GM04503 (cell line): ENCODE measurements around the gene AREG.
A peak's percentile ranks its signal among the peaks of the same experiment; 100 is the strongest.

ENCODE experiments used
- DNase-seq: peaks from one replicate; pipeline ENCODE4 v3.0.0-alpha.2; 2012; ENCODE audit warnings: low read depth

AREG gene

DNA sequence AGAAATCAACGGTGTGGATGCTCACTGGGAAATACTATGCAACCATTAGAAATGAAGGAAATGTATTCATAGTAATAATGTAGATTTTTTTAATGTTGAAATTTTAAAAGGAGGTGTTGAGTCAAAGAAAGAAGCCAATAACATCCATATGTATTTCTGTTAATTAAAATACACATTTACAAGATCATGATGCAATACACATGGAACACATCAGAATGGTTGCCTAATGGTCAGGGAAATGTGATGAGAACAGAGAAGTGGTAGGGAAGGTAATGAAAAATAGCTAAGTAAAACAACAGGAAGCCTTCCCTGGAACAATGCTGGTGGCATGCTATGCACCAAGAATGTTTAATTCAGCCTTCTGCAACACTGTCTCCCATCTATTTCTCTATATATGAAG lies 18.2 kb downstream of the AREG start:
- DNase-seq = no peak

DNA sequence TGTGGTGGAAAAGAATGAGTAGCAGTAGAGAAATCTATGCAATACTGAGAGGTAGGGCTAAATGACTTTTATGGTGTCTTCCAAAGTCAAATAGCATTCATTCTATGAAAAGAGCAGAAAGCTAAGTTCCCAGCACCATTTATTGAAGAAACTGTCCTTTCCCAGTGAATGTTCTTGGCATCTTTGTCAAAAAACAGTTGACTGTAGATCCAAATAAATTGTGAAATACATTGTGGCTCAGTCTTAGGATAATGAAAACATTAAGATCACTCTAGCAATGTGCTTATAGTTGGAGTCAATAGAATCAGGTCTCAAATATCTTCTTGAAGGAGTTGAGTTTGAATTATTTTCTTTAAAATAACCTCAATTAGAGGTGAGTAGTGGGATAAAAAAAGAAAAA lies 19.4 kb downstream of the AREG start:
- DNase-seq = no peak

DNA sequence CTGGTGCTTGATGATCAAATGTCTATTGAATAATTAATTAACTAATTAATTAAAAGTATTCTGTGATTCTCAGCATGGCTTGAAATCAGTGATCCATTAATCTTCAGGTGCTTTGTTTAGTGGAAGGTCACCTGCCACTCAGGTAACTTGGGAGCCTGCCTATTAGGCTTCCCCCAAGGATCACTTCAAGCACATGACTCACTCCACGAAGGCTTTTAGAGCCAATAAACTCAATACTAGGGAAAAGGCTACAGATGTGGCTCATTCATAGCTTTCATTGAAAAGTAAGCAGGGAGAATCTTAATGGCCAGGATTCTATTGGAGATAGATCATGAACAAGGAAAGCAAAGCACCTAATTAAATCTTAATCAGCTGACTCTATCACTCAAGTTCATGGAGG lies 21.3 kb downstream of the AREG start:
- no peak for DNase-seq

DNA sequence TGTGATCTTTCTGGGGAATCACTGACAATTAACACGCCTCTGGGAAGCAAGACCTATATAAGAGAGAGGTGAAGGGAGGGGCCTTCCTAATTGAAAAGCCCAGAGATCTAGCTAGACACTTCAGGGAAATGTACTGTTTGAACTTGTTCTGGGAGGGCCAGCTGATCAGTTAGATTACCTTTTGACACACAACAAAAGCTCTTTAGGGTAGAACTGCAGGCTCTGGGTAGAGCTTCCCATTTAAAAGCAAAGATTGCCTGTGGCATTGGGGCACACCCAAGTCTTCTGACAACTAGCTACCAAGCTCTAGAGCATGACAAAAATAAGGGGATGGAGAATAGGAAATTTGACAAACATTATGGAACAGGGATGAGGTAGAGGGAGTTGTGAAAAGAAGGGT lies 26.3 kb downstream of the AREG start:
- no peak for DNase-seq

DNA sequence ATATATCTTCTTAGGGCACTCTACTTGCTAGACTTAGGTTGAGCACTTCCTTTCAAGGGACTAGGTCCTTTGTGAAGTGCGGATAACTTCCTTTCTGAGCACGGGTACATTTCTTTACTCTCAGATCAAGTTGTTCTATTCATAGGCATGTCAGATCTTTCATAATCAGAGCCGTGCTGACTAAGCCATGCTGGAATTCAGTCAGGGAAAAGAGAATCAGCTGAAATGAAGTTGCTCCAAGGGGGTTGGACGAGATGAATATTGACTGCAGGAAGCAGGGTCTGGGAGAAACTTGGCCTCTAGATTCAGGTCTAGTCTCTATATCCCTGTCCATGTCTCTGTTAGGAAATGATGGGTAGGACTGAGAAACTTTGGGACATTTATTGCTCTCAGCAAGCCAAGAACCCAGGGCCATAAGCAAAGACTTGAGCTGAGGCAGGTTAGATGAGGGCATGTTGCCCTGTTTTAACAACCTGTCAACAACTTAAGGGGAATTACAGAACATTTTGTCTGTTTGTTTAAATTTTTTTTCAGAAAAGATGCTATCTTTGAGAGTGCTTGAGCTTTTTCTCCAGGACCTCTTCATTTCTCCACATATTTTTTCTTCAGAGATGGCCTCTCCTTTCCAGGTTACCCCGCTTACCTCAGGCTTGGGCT lies 28.3 kb downstream of the AREG start:
- DNase-seq = peak; percentile 40

DNA sequence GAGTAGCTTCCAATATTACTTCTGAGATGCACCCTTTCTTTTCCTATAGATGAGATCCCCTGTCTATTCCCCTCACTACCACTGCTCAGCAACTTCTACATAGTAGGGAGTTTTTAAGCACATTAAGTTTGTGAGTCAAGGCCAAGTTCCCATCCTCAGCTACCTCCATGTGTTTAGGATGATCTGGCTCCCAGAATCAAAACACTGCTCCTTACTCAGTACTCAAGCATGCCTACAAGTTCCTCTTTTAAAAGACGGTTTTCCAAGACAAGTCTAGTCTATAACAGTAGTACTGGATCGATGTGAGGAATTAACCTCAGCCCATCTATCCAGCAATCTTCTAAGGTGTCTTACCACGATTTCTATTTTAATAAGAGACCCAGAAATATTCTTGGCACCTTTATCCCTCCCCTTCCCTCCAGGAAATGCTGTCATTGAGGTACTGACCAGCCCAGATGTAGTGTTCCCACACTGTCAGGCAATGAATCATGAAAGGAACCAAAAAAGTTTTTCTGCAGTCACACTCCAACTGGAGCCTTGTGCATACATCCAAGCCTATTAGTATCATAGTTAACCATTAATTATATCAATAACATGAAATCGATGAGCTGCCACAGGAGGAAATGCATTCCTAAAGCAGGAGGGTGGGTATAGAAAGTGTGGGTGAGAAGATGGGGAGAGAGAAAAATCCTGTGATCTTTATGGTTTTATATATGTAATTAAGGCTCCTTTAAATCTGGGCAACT lies 29.6 kb downstream of the AREG start:
- no peak for DNase-seq

DNA sequence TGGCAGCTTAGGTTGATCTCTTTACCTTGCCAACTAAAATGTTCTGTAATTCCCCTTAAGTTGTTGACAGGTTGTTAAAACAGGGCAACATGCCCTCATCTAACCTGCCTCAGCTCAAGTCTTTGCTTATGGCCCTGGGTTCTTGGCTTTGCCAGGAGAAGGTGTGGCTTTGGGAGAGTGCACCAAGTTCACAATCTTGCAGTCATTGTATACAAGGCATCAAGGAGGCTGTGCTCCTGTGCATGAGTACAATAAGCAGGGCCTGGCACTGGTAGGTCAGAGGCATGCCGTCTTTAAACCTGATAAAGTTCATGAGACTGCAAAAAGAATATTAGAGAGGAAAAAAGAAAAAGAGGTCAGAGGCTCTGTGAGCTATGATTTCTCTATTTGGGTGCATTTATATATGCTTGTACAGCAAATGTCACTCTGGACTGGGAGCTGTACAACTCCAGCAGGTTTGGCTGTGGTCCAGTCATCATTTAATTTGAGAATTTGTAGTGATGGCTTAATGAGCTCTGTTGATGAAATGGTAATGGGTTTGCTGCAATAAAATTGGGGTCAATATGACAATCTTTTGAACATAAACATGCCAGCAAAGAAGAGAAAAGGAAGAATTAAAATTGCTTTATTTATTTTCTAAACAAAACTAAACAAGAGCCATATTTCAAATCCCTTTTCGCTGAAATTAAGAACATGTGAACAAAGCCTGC lies 30.3 kb downstream of the AREG start:
- DNase-seq = no peak

DNA sequence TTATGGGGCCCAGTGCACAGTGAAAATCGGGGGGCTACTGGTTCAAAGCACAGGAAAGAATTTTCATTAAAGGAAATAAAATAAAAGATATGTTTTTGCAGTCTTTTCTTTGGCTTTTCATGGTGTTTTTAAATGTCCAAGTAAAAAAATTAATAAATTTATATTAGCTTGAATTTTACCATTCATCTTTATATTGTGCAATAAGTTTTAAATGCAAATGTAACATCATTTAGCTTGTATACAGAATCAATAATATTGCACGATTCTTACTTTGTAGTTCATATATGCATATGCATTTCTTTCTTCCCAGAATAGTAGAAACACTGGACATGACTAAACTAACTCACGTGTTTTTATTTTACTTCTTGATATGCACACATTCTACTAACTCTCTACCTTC lies 31.0 kb downstream of the AREG start:
- DNase-seq = no peak

DNA sequence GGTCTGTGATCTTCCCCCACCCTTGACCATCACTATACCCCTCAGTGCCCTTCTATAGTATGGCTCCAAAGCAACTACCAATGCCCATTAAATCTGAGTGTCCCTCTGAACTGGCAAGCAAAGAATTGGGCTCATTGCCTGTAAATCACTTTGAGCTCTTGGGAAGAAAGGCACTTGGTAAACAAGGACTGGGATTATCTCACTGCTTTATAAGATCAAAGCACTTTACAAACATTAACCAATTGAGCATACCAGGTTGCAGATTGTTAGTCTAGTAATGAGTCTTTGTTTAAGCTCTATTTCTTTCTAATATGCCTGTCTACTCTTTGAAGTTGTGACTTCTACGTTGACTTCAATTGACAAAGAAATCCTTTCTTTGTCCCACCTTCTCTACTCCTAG lies 34.1 kb downstream of the AREG start:
- no peak for DNase-seq

DNA sequence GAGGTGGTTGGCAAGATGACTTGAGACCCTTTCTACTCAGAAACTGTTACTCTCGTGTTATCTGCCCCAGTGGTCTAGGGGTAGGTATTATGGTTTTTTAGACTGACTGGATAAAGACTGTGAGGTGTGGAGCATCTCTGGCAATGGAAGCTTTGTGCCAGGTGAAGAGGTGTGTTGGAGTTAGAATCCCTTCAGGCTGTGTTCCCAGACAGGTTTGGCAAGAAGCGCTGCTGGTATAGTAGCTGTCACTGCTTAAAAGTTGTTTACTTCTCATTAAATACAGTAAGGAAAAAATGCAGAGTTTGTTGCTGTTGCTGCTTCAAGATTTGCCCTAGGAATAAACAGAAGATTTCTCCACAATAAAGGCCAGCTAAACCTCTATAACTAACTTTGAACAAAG lies 35.3 kb downstream of the AREG start:
- no peak for DNase-seq

DNA sequence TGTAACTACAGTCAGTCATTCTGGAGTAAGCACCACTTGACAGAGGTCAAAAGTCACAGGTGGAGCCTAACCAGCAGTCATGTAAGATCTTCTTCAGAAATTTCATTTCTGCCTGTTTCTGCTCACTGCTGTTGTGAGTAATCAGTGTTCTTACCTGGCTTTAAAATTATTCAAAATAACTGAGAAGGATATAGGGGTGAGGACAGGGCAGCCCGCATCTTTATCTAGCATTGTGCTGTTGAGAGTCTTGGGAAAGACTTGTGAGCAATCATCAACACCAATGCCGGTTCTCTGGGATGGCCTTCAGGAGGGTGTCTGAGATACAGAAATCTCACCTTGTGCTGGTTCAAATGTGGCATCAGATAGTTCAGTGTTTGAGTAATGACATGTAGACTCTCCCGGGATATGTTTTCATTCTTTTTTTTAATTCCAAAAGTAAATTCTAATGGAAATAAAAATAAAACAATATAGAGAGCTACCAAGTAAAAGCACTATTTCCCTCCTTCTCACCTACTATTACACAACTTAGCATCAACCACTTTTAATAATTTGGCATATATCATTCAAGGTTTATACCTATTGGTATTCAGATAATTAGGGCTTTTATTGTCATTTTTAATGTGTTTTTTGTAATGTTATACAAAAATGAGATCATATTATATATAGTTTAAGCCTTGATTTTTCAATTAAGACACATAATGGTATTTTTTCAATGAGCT lies 37.1 kb downstream of the AREG start:
- no peak for DNase-seq

DNA sequence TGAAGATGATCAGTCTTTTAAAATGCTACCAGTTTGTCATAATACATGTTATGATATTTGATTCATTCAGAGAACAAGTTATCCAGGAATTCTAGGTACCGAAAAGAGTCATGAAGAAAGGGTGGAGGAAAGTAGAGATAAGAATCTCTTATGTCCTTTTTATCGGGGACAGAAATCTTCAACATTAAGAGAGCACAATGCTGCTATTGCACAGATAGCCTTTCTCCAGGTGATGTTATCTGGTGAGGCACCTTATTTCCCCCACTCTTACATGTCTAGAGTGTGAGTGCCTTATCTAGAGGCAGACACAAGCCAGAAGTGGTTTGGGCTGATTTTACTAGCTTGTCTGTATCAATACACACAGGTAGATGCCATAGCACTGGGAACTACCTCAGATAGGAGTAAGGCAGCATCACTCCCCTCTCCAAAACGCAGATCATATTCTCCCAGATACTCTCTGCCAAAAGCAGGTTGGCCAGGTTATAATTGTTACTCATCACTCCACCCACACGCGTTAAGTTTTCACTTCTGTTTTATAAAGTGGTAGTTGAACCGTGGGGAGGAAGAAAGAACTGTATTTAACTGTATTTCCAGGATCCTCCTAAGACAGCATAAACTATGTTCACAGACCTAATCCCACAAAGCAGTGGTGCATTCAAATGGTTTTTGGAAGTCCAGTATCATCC lies 38.4 kb downstream of the AREG start:
- DNase-seq = no peak

DNA sequence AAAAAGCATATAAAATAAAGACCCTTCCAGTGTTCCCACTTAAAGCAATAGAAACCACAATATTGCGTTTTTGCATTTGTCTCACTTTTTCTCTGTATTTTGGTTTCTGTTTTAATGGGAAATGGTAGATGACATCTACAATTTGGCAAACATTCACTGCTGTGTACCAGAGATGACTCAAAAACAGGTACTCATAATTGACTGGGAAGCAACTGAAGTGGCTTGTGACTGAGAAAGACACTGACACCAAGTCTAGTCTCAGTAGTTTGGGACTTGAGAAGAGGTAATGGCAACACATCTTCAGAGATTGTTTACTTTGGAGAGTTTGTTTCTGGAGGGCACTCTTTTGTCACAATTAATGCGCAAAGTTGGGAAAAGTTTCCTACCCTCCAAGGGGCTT lies 42.0 kb downstream of the AREG start:
- DNase-seq = no peak

DNA sequence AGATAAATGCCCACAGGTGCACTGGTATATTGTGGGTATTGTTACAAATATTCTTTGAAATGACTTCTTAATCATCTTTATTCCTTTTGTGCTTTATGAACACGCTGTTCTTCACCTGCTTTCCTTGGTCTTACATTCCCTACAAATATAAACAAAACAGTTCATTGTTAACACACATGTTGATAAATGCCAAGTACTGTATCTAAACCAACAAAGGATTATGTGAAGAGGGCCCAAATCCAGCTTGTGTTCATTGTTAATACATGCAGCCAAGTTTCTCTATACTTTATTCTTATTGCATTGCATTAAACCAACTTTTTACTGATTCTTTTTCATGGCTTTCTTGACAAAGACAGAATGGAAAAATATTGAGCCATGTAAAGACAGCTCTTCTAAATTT lies 42.8 kb downstream of the AREG start:
- DNase-seq = no peak

DNA sequence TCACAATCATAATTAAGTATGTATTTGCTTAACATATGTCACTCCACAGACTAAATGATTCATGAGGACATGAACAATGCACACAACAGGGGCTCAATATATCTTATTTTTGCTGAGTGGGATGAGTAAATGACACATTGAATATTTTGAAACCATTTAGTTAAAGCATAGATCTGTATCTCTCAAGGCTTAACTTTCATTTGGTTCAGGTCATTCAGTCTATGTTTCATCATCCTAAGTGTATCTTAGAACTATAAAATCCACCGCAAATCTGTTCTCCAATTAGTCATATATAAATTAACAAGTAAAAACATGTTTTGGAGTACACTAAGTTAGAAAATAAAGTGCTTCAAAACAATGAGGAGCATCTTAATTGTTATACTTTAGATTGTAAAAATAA lies 45.8 kb downstream of the AREG start:
- no peak for DNase-seq

DNA sequence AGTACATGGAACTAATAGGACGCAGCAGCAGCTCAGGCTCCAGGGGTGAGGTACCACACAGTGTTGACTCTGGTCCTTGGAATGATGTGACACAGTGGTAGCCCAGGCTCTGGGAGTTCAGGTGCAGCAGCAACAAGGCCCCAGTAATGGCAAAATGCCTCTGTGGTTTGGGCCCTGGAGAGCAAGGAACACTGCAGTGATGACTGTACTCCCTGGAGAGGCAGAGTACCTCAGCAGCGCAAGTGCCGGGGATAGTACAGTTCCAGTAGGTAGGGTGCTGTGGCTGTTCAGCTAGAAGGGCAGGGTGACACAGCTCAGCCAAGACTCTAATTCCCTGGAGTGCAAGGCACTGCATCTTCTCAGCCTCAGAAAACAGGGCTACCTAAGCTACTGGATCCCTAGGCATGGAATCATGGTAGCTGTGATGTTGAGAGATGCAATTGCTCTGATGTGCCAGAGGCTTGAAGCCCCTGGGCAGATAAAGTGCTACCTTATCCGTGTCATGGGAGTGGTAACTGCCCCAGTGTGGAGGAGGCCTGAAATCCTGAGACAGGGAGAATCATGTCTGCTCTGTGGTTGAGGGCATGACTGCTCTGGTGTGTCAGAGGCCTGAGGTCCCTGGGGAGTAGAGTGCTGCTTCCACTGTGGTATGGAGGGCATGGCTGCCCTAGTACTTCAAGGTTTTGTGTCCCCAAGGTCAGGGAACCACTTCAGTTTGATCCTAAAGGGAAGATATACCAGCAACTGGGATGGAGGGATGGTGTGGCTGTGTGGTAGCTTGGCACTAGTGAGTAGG lies 55.2 kb downstream of the AREG start:
- no peak for DNase-seq

DNA sequence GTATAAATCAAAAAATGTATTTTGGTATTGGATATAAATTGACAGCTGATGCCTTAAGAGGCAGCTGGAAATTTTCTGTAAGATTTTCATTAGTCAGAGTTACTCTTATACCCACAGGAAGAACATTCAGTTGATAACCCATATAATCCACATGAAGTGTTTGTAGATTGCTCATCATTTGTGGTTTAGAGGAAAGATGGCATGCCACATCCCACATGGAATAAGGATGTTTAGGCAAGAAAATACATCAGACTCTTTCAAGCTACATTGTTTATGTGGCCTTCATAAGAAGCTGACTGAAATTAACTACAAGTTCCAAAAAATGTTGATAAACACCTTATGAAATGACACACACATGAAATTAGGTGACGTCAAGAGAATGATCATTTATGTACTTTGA lies 56.6 kb downstream of the AREG start:
- peak; percentile 30 for DNase-seq

DNA sequence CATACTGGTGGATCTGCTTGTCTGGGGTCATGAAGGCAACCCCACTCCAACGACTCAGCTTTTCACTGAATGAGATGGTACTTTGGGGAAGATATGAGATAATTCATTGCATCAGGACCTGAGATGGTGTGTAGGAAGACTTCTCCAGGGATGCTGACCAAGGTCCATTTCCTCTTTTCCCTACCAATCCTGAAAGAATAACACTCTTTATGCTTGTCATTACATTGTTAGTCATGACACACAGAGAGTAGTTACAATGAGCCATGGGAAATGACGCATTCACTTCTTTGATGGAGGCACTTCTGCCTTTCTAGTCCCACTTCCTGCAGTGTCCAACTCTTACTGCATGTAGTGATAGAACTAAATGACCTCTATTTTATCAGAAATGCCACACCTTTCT lies 58.6 kb downstream of the AREG start:
- no peak for DNase-seq

DNA sequence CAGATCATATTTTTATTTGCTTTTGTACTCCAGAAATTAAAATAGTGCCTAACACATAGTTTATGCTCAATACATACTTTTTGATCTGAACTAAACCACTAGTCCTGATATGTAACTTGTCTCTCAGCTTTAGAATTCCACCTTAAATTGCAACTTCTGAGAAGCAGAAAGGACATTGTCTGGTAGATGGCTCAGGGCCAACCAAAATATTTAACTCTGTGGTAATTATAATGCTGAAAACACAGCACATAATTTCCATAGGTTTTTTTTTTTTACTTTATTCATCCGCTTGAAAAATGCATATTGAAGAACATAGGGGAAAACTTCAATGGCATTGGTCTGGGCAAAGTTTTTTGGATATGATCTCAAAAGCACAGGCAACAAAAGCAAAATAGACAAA lies 59.3 kb downstream of the AREG start:
- DNase-seq = no peak
